Measurements from ENCODE around the gene MTCH1. TPM values are rescaled to one million over a fixed set of nuclear protein-coding genes. Genes with fewer than 3 reads are reported as not detected.

Gene MTCH1
- total and polyA plus RNA-seq, 9 of the 15 experiments (the other 6 are each of a cell fraction or from before 2014, with no cell fraction given), result 7.9 to 161 (median 118) TPM

DNA sequence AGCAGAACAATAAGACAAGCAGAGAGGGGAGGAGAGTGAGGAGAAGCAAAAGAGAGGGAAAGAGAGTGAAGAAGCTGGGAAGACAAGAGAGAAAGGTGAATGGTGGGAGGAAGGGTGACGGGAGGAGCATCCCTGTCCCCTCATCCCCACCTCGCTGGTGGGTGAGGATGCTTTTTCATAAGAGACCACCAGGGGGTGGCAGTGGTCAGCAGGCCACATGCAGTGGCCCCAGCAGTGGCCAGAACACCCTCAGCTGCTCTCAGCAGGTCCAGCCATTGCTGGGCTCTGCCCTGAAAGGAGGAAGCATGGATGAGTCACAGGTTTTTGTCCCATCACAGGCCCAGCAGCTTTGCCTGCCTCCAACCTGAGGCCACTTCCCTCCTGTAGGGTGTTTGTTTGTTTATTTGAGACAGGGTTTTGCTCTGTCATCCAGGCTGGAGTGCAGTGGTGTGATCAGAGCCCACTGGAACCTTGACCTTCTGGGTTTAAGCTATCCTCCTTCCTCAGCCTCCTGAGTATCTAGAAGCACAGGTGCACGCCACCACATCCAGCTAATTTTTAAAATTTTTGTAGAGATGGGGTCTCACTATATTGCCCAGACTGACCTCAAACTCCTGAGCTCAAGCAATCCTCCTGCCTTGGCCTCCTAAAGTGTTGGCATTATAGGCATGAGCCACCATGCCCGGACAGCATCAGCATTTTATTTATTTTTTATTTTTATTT lies 43.4 kb upstream of the MTCH1 start (continued):
- TF ChIP-seq, protein P1, sequence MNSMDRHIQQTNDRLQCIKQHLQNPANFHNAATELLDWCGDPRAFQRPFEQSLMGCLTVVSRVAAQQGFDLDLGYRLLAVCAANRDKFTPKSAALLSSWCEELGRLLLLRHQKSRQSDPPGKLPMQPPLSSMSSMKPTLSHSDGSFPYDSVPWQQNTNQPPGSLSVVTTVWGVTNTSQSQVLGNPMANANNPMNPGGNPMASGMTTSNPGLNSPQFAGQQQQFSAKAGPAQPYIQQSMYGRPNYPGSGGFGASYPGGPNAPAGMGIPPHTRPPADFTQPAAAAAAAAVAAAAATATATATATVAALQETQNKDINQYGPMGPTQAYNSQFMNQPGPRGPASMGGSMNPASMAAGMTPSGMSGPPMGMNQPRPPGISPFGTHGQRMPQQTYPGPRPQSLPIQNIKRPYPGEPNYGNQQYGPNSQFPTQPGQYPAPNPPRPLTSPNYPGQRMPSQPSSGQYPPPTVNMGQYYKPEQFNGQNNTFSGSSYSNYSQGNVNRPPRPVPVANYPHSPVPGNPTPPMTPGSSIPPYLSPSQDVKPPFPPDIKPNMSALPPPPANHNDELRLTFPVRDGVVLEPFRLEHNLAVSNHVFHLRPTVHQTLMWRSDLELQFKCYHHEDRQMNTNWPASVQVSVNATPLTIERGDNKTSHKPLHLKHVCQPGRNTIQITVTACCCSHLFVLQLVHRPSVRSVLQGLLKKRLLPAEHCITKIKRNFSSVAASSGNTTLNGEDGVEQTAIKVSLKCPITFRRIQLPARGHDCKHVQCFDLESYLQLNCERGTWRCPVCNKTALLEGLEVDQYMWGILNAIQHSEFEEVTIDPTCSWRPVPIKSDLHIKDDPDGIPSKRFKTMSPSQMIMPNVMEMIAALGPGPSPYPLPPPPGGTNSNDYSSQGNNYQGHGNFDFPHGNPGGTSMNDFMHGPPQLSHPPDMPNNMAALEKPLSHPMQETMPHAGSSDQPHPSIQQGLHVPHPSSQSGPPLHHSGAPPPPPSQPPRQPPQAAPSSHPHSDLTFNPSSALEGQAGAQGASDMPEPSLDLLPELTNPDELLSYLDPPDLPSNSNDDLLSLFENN (IDR thresholded peaks at IDR 0.05; ENCODE audit: low read depth in 2 of 2, low read length in 2 of 2), result 0 out of 4 replicates have a peak, but pooled peaks of 1 of the 2 experiments have one; percentile 34
- TF ChIP-seq PBX2 (CRISPR knock-in tag; IDR thresholded peaks at IDR 0.05; ENCODE audit: low read depth) (no peak), PBX2 (tag; conservative IDR thresholded peaks at IDR 0.05; ENCODE audit: low read depth) (no peak), CREB3L1 (IDR thresholded peaks at IDR 0.05; ENCODE audit: borderline replicate concordance, low read depth) (no peak; the same call in 1 of the 2 replicates), ZNF436 (CRISPR knock-in tag; IDR thresholded peaks at IDR 0.05) (no peak), NFIC (IDR thresholded peaks at IDR 0.05) (peak; percentile 51; the same call in 1 of the 2 replicates), EZH2 (IDR thresholded peaks at IDR 0.05; ENCODE audit: borderline replicate concordance, low read depth, low read length) (no peak), E2F3 (CRISPR knock-in tag; IDR thresholded peaks at IDR 0.05) (no peak), ZBTB1 (CRISPR knock-in tag; IDR thresholded peaks at IDR 0.05; ENCODE audit: borderline replicate concordance, low read depth) (0 out of 2 replicates have a peak, but pooled peaks have one; percentile 43), TARDBP (IDR thresholded peaks at IDR 0.05) (peak; percentile 77; the same call in 1 of the 2 replicates), ZKSCAN1 (IDR thresholded peaks at IDR 0.05; ENCODE audit: low read depth, low read length) (peak; percentile 42; the same call in 1 of the 2 replicates), ZEB2 (IDR thresholded peaks at IDR 0.05) (peak; percentile 96), XRCC4 (IDR thresholded peaks at IDR 0.05; ENCODE audit: extremely low read depth, insufficient read depth, insufficient read length) (no peak), NFIX (CRISPR knock-in tag; IDR thresholded peaks at IDR 0.05; ENCODE audit: low read depth) (no peak), PHB (CRISPR knock-in tag; IDR thresholded peaks at IDR 0.05) (no peak), E2F4 (CRISPR knock-in tag; IDR thresholded peaks at IDR 0.05; ENCODE audit: low read depth) (no peak), SPI1 (IDR thresholded peaks at IDR 0.05; ENCODE audit: borderline replicate concordance, low read depth, low read length) (peak; percentile 96), NFATC3 (IDR thresholded peaks at IDR 0.05) (0 out of 2 replicates have a peak, but pooled peaks have one; percentile 35), MTF1 (CRISPR knock-in tag; IDR thresholded peaks at IDR 0.05; ENCODE audit: borderline replicate concordance) (no peak), ZNF354B (CRISPR knock-in tag; IDR thresholded peaks at IDR 0.05) (no peak)
